Measurements from ENCODE around the gene TRIM47.

DNA sequence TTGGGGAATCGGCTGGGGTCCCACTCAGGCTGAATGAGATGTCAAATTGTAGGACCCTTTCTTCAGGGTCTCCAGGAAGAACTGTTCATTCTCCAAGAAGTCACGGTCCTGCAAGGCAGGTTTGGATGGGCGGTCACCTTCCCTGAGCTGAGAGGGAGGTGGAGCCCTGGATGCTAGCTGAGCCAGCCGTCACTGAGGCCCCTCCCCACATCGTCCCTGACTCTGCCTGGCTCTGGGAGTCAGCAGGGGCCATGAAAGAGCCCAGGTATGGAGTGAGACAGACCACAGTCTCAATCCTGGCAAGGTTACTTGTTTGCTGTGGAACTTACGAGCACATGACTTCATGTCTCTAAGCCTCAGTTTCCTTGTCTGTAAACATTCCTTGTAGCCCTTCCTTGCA lies 32.3 kb upstream of the TRIM47 start:
- TF ChIP-seq, protein P1, sequence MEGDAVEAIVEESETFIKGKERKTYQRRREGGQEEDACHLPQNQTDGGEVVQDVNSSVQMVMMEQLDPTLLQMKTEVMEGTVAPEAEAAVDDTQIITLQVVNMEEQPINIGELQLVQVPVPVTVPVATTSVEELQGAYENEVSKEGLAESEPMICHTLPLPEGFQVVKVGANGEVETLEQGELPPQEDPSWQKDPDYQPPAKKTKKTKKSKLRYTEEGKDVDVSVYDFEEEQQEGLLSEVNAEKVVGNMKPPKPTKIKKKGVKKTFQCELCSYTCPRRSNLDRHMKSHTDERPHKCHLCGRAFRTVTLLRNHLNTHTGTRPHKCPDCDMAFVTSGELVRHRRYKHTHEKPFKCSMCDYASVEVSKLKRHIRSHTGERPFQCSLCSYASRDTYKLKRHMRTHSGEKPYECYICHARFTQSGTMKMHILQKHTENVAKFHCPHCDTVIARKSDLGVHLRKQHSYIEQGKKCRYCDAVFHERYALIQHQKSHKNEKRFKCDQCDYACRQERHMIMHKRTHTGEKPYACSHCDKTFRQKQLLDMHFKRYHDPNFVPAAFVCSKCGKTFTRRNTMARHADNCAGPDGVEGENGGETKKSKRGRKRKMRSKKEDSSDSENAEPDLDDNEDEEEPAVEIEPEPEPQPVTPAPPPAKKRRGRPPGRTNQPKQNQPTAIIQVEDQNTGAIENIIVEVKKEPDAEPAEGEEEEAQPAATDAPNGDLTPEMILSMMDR (IDR thresholded peaks at IDR 0.05; ENCODE audit: low read depth, low read length), result no peak
- no peak for TF ChIP-seq POLR2A (IDR thresholded peaks at IDR 0.05; ENCODE audit: extremely low read depth, insufficient read length)

Data from NB4 (cell line).